CD1c-positive myeloid dendritic cell (primary cell): ENCODE data around the gene CDC23.

Experiments used
- DNase-seq: peaks from one replicate; pipeline ENCODE4 v3.0.0-alpha.2; 2016; ENCODE audit errors: extremely low spot score

CDC23 gene

DNA sequence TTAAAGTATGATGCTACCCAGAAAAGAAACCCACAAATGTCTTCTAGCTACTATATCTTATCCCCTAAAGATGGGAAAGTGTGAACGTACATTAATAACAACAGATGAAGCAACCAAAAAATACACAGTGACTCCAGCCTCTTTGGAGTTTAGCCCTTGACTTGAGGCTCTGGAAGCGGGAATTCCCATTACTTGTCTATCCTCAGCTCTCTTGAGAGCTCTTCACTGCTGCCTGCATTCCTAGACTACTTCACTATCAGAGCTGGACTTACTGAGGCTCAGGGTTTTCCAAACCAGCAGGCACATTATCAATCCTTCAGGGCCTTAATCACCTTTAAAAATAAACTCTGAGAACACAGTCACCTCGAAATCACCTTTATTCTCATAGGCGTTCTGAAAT, 72.9 kb downstream of the CDC23 start:
- DNase-seq = no peak

DNA sequence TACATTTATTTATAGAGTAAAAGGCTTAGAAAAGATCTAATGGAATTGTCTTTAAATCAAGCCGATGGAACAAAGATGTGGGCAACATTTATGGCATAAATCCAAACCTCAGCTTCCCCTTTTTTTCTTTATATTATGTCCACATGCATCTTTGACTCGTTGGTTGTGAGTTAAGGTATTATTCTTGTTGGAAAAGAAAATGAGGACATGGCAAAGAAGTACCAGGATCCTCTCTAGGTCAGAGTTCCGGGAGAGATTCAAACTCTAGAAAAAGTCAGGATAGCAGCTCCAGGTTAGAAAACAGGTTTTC, 73.4 kb downstream of the CDC23 start:
- peak; percentile 60 for DNase-seq

DNA sequence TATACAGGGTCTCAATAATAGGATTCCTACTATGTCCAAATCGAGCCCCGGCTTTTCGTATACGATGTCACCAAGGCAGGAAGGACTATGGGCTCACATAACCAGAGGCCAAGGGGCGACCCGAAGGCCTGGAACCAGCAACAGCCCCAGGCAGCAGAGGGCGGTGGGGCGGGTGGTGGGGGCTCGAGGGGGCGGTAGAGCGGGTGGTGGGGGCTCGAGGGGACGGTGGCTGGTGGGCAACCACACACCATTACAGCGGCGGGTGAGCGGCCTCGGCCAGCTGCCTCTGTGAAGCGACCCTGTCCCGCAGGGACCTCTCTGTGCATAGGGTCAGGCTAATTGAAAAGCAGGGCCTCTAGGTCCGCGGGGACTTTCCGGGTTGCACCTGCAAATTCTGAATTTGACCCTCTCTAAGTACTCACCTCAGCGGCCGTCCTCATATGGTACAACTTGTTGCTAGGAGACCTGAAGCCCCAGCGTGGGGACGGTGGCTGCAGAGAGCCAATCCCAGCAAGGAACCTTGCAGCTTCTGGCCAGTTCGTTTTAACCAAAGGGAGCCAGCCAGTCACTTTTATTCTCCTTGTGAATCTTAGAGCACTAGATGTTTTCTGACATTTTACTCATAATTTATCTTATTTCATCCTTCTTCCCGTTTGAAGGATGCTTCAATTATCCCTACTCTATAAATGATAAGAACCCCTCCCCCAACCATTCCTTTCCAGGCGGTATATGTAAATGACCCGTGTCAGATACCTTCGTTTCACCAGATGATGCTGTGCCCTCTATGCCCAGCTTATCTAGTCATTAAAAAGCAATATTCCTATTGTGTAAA, 74.0 kb downstream of the CDC23 start, which contains the start of gene NME5:
Gene NME5 (minus strand): TSS at position 480 of the 832 bp plus-strand sequence. CDS start 648 bp downstream, outside the sequence.
- DNase-seq = no peak
